Activated T-cell treated with anti-CD3 and anti-CD28 coated beads for 1 hour (primary cell): ENCODE results near the gene DNAAF2.
"Not testable (repeated sequence)": the region's sequence is repeated elsewhere in the genome, so short reads cannot be mapped to it uniquely, and the experiment has no call there.

Experiments used
- DNase-seq: peaks from one replicate; pipeline ENCODE4 v3.0.0-alpha.2; 2020; ENCODE audit warnings: low read depth

Gene DNAAF2, protein sequence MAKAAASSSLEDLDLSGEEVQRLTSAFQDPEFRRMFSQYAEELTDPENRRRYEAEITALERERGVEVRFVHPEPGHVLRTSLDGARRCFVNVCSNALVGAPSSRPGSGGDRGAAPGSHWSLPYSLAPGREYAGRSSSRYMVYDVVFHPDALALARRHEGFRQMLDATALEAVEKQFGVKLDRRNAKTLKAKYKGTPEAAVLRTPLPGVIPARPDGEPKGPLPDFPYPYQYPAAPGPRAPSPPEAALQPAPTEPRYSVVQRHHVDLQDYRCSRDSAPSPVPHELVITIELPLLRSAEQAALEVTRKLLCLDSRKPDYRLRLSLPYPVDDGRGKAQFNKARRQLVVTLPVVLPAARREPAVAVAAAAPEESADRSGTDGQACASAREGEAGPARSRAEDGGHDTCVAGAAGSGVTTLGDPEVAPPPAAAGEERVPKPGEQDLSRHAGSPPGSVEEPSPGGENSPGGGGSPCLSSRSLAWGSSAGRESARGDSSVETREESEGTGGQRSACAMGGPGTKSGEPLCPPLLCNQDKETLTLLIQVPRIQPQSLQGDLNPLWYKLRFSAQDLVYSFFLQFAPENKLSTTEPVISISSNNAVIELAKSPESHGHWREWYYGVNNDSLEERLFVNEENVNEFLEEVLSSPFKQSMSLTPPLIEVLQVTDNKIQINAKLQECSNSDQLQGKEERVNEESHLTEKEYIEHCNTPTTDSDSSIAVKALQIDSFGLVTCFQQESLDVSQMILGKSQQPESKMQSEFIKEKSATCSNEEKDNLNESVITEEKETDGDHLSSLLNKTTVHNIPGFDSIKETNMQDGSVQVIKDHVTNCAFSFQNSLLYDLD

DNA sequence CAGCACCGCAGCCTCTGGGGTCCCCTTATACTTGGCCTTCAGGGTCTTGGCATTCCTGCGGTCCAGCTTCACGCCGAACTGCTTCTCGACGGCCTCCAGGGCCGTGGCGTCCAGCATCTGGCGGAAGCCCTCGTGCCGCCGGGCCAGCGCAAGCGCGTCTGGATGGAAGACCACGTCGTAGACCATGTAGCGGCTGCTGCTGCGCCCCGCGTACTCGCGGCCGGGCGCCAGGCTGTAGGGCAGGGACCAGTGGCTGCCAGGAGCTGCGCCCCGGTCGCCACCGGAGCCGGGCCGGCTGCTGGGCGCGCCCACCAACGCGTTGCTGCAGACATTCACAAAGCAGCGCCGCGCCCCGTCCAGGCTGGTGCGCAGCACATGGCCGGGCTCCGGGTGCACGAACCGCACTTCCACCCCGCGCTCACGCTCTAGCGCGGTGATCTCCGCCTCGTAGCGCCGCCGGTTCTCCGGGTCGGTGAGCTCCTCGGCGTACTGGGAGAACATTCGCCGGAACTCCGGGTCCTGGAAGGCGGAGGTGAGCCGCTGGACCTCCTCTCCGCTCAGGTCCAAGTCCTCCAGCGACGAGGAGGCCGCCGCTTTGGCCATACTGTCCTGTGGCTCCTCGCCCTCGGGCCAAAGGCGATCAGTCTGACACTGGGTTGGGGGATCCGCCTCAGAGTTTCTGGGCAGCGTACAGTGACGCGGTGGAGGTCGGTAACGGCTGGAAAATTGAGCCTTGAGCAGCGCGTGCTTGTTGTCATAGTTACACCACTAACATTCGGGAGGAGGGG is at the start of gene DNAAF2:
Gene DNAAF2 (minus strand): TSS at position 698 of the 788 bp plus-strand sequence. CDS start 95 bp downstream, at position 603.
- peak; percentile 49 for DNase-seq

DNA sequence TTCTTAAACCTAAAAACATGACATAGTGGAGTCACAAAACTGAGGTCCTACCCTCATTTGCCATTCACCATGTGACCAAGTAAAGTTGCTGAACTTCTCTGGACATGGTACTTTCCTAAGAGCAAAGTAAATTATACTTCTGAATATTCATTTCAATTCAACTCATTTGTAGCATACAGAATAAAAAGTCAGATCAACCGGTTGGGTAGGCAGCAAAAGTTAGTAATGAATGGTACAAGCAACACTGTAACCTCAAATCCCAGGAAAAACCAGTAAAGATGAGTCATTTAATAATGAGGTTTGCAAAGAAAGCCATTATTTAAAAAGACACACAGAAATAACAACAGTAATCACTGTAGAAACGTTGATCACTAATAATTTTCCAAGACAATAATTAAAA is 44.2 kb upstream of the DNAAF2 start:
- no peak for DNase-seq

DNA sequence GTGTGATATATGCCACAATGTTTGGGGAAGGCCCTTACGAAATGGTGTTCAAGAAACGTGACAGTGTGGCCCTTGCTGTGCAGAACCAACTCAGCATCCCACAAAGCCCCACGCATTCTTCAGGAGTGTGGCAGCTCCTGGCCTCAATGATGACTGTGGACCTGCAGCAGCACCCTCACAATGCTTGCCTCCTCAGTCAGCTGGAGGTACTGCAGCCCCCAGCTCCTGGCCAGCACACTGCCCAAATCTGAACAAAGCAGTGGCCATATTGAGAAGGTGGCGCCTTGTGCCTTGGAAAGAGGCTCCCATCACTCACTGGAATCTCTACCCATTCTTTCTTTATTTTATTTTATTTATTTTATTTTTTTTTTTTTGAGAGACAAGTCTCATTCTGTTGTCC is 42.6 kb upstream of the DNAAF2 start:
- no peak for DNase-seq

GRCh38 chr14:49673586-49673985 is 38.5 kb upstream of the DNAAF2 start:
- DNase-seq, result no peak

GRCh38 chr14:49670475-49670874 is 35.4 kb upstream of the DNAAF2 start:
- DNase-seq, result no peak

GRCh38 chr14:49659526-49660455 is 24.7 kb upstream of the DNAAF2 start:
- DNase-seq, result no peak

DNA sequence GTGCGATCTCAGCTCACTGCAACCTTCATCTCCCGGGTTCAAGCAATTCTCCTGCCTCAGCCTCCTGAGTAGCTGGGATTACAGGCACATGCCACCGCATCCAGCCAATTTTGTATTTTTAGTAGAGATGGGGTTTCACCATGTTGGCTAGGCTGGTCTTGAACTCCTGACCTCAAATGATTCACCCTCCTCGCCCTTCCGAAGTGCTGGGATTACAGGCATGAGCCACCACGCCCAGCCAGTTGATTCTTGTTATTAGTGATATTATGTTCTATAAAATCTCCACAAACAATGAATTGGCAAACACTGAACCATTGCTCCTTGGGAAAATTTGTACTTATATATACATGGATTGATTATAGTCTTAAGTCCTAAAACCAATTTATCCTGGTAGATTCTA is 22.5 kb upstream of the DNAAF2 start:
- DNase-seq, result not testable (repeated sequence)

GRCh38 chr14:49654511-49654910 is 19.5 kb upstream of the DNAAF2 start:
- no peak for DNase-seq

DNA sequence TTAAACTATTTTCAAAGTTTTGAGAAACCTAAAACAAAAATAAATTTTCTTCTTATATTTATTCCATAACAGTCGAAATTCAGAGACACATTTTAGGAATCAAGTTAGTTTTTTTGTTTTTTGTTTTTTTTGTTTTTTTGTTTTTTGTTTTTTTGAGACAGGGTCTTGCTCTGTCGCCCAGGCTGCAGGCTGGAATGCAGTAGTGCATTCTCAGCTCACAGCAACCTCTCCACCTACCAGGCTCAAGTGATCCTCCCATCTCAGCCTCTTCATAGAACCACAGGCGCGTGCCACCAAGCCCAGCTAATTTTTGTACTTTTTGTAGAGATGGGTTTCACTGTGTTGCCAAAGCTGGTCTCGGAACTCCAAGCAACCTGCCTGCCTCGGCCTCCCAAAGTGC is 18.5 kb upstream of the DNAAF2 start:
- no peak for DNase-seq

GRCh38 chr14:49642163-49642562 is 7.1 kb upstream of the DNAAF2 start:
- no peak for DNase-seq

DNA sequence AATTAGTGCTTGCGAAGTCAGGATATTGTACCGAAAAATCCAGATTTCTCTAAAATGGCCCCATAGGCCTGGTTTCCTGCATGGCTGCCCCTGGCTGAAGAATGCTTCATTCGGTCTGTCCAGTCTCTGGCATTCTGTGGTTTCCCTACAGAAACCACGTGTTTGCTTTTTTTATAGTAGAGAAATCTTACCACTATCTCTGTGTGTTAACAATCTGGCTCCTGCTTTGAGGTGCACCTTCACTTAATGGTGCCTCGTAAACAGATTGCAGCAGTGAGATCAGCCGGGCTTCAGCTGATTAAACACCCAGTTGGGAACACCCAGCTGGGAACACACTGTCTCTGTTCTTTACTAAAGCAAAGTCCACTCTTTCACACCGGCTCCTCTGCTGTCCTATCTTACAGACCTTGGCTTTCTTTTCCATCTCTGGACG is 6.7 kb upstream of the DNAAF2 start:
- no peak for DNase-seq

DNA sequence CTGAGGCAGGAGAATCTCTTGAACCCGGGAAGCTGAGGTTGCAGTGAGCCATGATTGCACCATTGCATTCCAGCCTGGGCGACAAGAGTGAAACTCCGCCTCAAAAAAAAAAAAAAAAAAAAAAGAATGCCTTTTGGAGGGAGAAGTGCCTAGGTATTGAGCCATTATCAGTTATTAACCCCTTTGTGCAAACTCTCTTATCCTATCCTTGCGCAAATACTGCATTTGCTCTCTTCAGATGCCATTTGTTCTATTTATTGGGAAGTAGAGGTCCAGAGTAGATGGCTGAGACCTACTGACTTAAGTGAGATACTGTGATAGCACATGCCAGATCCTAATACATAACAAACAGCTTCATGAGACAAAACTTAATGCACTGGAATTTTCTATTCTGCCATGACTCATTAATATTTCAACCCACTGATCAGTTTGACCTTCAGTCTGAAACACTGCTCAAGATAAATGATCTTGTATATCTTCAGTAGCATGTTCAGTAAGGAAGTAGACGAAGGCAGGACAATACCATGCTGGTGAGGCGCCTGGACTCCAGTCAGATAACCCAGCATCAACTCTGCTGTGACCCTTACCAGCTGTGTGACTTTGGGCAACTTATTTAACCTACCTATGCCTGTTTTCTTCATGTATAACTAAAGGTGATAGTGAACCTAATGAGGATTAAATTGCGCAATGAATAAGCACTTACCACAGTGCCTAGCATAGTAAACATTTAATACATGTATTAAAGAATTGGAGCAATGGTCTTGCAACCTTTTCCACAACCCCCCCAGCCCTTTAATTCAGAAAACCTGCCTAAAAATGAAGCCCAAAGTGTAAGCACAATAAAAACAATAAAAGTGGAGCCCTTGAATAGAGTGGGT is 5.7 kb upstream of the DNAAF2 start:
- DNase-seq, result no peak

GRCh38 chr14:49637534-49638078 is 2.6 kb upstream of the DNAAF2 start:
- no peak for DNase-seq

GRCh38 chr14:49636866-49637265 is 1.8 kb upstream of the DNAAF2 start:
- no peak for DNase-seq

GRCh38 chr14:49633640-49634546 is 1.2 kb downstream of the DNAAF2 start:
- DNase-seq, result peak; percentile 90

DNA sequence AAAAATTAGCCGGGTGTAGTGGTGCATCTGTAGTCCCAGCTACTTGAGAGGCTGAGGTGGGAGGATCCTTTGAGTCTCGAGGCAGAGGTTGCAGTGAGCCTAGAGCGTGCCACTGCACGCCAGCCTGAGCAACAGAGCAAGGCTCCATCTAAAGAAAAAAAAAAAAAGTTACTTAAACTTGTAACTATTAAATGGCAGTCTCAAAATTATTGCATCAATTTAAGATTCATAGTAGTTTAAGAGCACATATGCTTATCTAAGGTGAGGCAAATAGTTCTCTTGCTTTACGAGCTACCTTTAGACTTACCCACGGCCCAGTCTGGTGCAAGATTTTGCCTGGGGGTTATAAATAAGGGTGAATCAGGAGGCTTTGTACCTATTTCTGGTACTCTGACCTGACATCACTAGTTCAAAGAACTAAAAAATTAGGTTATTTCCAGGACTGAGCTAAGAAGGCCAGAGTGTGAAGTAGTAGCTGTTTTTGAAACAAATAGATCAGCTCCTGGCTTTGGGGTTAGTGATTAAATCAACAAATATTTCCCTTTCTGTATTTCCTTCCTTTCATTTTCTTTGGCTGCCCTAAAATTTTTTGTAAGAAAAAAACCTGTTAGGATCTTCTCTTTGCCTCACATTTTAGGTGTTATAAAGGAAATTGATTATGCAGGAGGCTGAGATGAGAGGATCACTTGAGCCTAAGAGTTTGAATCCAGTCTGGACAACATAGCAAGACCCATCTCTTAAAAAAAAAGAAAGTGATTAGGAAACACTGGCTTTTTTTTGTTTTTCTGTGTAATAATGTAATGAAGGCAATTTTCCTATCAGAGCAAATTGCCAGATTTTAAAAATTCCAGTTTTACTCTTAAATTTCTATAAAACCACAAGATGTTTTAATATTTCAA is 10.9 kb downstream of the DNAAF2 start:
- DNase-seq, result no peak

DNA sequence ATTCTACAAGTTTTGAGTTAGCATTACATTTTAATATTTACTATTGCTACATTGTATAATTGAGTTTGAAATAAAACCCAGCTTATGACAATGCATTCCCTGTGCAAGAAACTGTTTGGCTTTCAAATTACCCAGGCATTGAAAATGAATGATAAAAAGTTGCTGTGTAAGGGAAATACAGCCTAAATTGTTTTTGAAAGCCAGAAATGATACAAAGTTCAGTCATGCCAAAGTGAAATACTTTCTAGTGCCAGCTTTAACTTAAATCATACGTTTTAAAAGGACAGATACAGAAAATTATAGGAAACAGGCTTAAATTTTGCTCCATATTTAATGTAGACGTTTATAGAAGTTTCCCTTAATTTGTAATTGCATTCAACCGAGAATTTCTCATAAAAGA is 11.7 kb downstream of the DNAAF2 start:
- DNase-seq, result no peak
